ENCODE results near the gene DTX2. TPM values are rescaled to one million over a fixed set of nuclear protein-coding genes. Genes with fewer than 3 reads are reported as not detected.
"Not testable (repeated sequence)": the region's sequence is repeated elsewhere in the genome, so short reads cannot be mapped to it uniquely, and the experiment has no call there.

DTX2 gene
- total RNA-seq = 10 to 100 TPM; 26.8 to 49.2 (median 33.7) TPM

- TF ChIP-seq, protein P1, sequence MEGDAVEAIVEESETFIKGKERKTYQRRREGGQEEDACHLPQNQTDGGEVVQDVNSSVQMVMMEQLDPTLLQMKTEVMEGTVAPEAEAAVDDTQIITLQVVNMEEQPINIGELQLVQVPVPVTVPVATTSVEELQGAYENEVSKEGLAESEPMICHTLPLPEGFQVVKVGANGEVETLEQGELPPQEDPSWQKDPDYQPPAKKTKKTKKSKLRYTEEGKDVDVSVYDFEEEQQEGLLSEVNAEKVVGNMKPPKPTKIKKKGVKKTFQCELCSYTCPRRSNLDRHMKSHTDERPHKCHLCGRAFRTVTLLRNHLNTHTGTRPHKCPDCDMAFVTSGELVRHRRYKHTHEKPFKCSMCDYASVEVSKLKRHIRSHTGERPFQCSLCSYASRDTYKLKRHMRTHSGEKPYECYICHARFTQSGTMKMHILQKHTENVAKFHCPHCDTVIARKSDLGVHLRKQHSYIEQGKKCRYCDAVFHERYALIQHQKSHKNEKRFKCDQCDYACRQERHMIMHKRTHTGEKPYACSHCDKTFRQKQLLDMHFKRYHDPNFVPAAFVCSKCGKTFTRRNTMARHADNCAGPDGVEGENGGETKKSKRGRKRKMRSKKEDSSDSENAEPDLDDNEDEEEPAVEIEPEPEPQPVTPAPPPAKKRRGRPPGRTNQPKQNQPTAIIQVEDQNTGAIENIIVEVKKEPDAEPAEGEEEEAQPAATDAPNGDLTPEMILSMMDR (IDR thresholded peaks at IDR 0.05) = peak in 2 of 5 experiments; percentile 13 to 25
- H3K27me3 ChIP-seq, H3K4me1 ChIP-seq, H3K9me3 ChIP-seq, H3K36me3 ChIP-seq: not testable (repeated sequence)
- H3K4me3 ChIP-seq = peak within 1 kb of the TSS; percentile 45 to 84 (median 62)
- DNase-seq (ENCODE audit: low spot score in 2 of 2) = peak in 1 of 2 donors; percentile 17
- no CpG with 5 or more reads among the region's 54 CpGs for WGBS, 2 donors
- H3K27ac ChIP-seq = peak within 1 kb of the TSS in 3 of 4 donors; percentile 80 to 86 (median 82)
Observed at GRCh38 chr7:76461464-76462101, at the start of gene DTX2. DTX2 (plus strand) TSS chr7:76461709; CDS start chr7:76480510, 18,801 bp downstream.

- no peak overlapping the region for H3K4me3 ChIP-seq
- H3K4me1 ChIP-seq = no peaks in the 10 kb centered on the region
- WGBS, 2 donors = 80 to 82% methylated on average over 5 of the region's 5 CpGs
- TF ChIP-seq, protein P1 (IDR thresholded peaks at IDR 0.05) = no peak
- TF ChIP-seq POLR2A (IDR thresholded peaks at IDR 0.05) (no peak), EP300 (IDR thresholded peaks at IDR 0.05) (no peak)
- H3K36me3 ChIP-seq = no peaks in the 10 kb centered on the region
- H3K27me3 ChIP-seq = no peaks in the 10 kb centered on the region
- no peaks in the 10 kb centered on the region for H3K9me3 ChIP-seq
- no peak for DNase-seq (ENCODE audit: low spot score in 2 of 2)
- no peak overlapping the region for H3K27ac ChIP-seq
Observed at GRCh38 chr7:76412249-76412648, 49.3 kb upstream of the DTX2 start.

GRCh38 chr7:76417654-76418310, 43.7 kb upstream of the DTX2 start:
- DNase-seq (ENCODE audit: low spot score in 2 of 2); H3K27ac ChIP-seq; H3K27me3 ChIP-seq; H3K9me3 ChIP-seq; H3K4me1 ChIP-seq; H3K4me3 ChIP-seq; H3K36me3 ChIP-seq: not testable (repeated sequence)
- 84% methylated on average over 10 of the region's 10 CpGs for WGBS, 2 donors

DNA sequence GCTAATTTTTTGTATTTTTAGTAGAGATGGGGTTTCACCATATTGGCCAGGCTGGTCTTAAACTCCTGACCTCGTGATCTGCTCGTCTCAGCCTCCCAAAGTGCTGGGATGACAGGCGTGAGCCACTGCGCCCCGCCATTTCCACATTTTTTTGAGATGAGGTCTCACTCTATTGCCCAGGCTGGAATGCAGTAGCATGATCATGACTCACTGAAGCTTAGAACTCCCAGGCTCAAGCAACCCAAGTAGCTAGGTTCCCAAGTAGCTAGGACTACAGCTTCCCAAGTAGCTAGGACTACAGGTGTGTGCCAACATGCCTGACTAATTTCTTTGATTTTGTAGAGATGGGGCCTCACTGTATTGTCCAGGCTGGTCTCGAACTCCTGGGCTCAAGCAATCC, 40.4 kb upstream of the DTX2 start:
- not testable (repeated sequence) for H3K4me3 ChIP-seq; H3K27me3 ChIP-seq; H3K36me3 ChIP-seq; H3K9me3 ChIP-seq; DNase-seq (ENCODE audit: low spot score in 2 of 2); H3K4me1 ChIP-seq; H3K27ac ChIP-seq
- WGBS, 2 donors = 83 to 84% methylated on average over 6 of the region's 6 CpGs

DNA sequence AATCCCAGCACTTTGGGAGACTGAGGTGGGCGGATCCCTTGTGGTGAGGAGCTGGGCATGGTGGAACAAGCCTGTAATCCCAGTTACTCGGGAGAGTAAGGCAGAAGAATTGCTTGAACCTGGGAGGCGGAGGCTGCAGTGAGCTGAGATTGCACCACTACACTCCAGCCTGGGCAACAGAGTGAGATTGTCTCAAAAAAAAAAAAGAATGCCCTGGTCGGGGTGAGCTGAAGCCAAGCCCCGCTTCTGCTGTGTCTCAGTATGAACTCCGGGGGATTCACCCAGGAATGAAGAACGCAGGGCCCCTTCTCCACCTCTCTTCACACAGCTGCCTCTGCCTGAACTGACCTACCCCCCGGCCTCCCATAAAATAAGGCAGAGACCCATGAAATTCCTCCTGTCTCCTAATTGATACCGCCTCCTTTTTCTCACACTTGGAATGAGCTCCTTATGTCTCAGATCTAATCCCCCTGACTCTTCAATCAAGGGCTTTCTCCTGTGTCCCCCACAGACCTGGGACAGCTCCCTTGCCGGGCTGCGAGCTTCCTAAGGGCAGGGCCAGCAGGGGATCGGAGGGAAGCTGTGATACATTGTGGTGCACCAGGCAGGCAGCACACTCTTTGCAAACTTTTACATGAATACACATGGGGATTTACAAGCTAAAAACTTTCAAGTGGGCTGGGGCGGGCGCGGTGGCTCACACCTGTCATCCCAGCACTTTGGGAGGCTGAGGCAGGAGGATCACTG, 37.7 kb upstream of the DTX2 start:
- peaks cover 0 to 9% (median 0%) of the 10 kb centered on the region in 4 donors for H3K9me3 ChIP-seq
- DNase-seq (ENCODE audit: low spot score in 2 of 2) = no peak
- 50 to 52% methylated on average over 15 of the region's 15 CpGs for WGBS, 2 donors
- H3K4me3 ChIP-seq = no peak overlapping the region
- TF ChIP-seq POLR2A (IDR thresholded peaks at IDR 0.05) (no peak), EP300 (IDR thresholded peaks at IDR 0.05) (no peak)
- TF ChIP-seq, protein P1 (IDR thresholded peaks at IDR 0.05) = no peak
- H3K27ac ChIP-seq = no peak overlapping the region
- no peaks in the 10 kb centered on the region for H3K36me3 ChIP-seq
- peaks cover 0 to 9% of the 10 kb centered on the region in 2 donors for H3K27me3 ChIP-seq
- peaks cover 0 to 6% (median 0%) of the 10 kb centered on the region in 4 donors for H3K4me1 ChIP-seq

All from tibial nerve (tissue), 4 donors.